Renal cortical epithelial cell (primary cell): ENCODE measurements around the gene C6orf52. TPM values are rescaled to one million over a fixed set of nuclear protein-coding genes. Genes with fewer than 3 reads are reported as not detected.

Experiments
- DNase-seq: peaks from one replicate; pipeline ENCODE4 v3.0.0-alpha.2; 2011; ENCODE audit warnings: low read depth
- total RNA-seq: library from RNA; depleted of rRNA; stranded (reverse); fragments of >200 nt; gene quantifications from 2 replicates; pipeline ENCODE4 v1.2.3, GENCODE V29; 2014

Gene C6orf52
- total RNA-seq, 1 donor from 2014 or later, result 1.4 TPM

DNA sequence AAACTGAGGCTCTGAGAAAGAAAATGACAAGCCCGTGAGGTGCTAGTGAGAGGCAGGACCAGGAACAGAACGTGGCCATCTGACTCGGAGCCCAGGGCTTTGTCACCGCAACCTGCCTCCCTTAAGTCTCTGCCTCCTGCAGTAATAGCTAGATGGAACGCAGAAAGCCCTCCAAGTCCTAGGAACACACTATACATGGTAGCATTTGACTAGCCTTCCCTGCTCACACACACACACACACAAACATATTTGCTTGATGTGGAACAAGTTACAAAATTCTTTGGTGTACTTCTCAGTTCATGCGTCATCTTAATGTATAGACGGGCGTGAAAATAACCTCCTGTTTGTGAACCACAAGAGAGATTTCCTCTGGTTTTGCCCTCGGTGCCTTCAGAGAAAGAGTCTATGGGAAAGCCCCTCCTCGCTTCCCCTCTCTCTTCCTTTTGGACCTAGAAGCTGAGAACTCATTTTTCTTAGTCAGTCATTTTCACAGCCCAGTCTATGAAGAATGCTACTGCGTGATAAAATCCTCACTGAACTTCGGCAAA lies 38.8 kb downstream of the C6orf52 start:
- DNase-seq, result no peak

DNA sequence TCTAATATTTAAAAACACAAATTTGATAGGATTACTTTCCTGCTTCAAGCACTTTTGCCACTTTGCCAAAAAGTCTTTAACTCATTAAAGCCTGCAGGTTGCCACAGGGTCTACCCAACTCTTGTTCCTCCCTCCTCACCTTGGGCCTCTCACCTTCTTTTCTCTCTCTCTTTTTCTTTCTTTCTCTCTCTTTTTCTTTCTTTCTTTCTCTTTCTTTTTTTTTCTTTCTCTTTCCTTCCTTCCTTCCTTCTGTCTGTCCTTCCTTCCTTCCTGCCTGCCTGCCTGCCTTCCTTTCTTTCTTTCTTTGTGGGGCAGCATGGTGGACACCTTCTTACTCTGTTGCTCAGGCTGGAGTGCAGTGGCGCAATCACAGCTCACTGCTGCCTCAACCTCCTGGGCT lies 50.2 kb downstream of the C6orf52 start:
- no peak for DNase-seq

DNA sequence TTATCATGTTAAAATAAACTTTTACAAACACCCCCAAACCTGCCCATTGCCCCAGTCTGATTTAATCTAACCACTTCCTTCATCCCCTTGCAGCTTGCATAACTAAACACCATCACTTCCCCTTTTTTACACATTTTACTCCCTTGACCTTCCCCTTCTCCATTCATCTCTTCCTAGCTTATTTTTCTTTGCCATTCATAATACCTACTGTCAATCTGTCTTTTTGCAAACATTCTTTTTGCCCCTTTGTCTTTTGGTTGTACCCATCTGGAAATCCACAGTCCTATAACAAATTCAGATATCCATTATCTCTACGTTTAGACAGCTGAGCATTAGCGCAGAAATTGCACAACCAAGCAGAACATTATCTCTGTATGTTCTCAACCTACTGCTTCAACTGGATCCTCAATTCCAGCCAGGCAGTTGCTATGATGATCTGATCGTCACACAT lies 51.2 kb downstream of the C6orf52 start:
- DNase-seq, result no peak

DNA sequence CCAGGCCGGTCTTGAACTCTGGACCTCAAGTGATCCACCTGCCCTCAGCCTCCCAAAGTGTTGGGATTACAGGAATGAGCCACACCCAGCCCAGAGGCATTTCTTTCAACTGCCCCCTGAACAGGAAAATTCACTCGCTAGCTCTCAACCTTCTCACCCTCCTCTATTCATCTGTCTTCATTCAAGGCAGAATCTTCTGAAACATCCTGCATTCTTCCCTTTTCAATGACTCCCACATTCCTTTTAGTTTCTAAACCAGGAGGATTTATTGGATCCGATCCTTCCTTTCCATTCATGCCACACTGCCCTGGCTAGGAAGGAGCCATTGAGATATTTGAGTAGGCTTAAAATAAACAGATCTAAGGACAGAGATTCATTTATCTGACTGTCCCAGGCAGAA lies 52.9 kb downstream of the C6orf52 start:
- no peak for DNase-seq

DNA sequence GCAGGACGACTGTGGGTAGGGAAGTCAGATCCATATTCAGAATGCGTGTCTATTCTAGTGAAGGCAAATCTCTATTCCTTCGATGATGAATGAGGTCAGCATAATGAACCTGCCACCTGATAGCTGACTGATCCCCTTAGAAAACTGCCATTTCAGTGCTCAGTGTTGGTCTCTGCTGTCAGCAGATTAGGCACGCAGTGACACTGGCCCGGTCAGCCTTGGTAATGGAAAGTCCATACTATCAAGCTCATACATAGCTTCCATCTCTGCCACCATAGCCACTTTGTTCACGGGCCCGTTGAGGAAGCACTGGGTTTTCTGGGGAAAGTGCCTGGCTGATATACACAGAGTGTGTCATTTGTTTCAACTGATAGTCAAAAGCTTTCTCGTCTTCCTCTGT lies 54.0 kb downstream of the C6orf52 start:
- DNase-seq, result no peak

DNA sequence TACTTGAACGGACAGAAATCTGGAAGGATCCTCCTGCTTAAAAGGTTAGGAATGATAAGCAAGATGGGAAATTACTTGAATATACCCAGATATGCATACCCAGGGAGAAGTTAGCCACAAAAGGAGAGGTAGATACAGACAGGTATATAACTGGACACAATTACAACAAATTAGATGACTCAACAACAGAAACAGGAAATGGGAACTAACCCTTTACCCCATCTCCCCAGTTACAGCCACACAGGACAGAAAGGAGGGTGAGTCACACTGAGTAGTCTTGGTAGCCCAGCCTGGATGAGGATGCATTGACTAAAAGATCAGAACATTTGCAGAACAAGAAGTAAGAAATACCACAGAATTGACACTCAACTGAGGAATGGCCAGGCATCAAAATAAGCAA lies 61.2 kb downstream of the C6orf52 start:
- peak; percentile 96 for DNase-seq

DNA sequence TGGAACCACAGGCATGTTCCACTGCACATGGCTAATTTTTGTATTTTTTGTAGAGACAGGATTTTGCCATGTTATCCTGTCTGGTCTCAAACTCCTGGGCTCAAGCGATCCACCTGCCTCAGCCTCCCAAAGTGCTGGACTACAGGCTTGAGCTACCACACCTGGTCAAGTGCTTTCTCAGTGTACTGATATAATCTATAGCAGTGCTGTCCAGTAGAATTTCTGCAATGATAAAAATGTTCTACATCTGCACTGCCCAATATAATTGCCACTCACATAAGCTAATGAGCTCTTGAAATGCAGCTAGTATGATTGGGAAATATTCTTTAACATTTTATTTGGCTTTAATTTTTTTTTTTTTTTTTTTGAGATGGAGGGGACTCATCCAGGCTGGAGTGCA lies 64.2 kb downstream of the C6orf52 start:
- DNase-seq, result no peak

DNA sequence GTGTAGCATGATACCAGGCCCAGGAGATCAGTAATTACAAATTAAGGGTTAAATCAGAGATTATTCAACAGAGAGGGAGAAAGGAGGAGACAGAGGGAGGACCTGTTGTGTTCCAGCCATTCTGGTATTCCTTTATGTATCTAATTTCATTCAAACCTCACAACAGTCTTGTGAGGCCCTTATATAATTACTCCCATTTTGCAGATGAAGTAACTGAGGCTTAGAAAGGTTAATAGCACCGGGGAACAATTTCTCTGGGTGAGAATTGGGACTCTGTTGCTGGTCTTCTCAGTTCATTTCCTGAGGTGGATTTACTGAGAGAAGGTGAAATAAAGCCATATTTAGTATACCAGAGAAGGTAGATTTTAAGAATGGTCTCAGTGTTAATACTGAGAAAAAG lies 66.6 kb downstream of the C6orf52 start:
- DNase-seq, result no peak

DNA sequence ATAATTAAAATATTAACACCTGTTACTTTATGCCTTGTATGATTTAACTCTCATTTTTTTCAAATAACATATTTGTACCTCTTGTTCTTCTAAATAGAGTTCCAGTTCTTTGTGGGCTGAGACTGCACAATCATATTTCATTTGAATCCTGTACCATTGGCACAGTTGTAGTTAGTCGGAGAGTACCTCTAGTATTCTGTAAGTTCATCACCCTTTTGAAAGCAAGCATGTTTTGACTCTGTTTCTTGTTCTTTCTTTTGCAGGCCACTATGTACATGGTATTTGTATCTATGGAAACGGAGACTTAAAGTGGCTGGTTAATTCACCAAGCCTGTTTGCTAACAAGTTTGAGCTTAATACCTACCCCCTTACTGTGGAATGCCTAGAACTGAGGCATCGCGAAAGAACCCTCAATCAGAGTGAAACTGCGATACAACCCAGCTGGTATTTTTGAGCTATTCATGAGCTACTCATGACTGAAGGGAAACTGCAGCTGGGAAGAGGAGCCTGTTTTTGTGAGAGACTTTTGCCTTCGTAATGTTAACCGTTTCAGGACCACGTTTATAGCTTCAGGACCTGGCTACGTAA lies 68.2 kb downstream of the C6orf52 start:
- no peak for DNase-seq

DNA sequence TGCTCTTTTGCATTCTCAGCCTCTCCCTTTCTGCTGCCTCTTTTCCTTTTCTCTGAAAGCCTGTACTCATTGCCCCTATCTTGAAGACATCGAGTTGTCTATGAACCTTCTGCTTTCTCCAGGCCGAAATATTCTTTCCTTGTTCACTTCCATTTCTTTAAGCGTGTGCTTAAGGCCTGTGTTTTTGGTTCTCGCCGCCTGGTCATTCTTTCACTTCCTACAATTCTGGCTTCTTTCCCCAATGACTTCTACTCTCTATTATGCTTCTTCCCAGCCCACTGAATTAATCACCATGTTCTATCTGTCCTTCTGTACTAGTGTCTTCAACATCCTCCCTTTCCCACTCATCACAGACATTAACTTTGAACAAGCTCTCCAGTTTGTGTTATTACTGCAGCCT lies 69.6 kb downstream of the C6orf52 start:
- DNase-seq, result no peak

DNA sequence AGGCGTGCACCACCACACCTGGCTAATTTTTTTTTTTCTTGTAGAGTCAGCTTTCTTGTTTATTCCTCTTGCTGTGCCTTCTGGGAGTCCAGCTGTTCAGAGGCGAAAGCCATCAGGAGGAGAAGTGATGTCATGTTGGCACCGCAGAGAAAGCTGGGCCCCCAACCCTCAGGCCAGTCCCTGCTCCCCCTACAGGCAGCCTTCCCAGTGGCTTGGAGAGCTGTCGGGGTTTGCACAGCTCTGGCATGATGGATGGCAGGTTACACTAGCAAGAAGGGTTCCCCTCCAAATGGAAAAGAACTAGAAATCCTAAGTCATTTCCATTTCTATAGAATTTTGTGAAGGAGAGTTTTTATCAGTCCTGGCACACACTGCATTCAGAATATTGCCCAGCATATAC lies 72.6 kb downstream of the C6orf52 start:
- DNase-seq, result no peak

Other genes with a start within 250 kb of the C6orf52 start
- gene GCNT2, start 173.3 kb downstream of the C6orf52 start, total RNA-seq, result 27.8 and 59.4 TPM in 2 replicates
- 20.3 and 31.3 TPM in 2 replicates for gene PAK1IP1, start 356 bp upstream of the C6orf52 start, total RNA-seq
- gene TMEM14C, start 28.5 kb upstream of the C6orf52 start, total RNA-seq, result 108 and 255 TPM in 2 replicates
- gene TMEM14B, start 53.2 kb upstream of the C6orf52 start, total RNA-seq, result 85.8 and 191 TPM in 2 replicates
- 0.10 and 0.17 TPM in 2 replicates for gene MAK, start 143.9 kb upstream of the C6orf52 start, total RNA-seq
- not detected in 2 replicates for gene GCM2, start 187.4 kb upstream of the C6orf52 start, total RNA-seq
- 0.35 and 0.52 TPM in 2 replicates for gene SYCP2L, start 192.4 kb upstream of the C6orf52 start, total RNA-seq